DMS114 treated with DMSO at 0.1 percent for 48 hours (cell line): ENCODE data around the gene PYDC2.

Source experiments
- DNase-seq: peaks from one replicate; lab custom pipeline; 2025; ENCODE audit not compliant: unreplicated experiment; lab: John Stamatoyannopoulos, UW

The PYDC2 gene

GRCh38 chr3:191461113-191461595 lies at the start of gene PYDC2:
Gene PYDC2 (plus strand): TSS chr3:191461163. CDS start chr3:191461163, 0 bp downstream.
- no peak for DNase-seq

GRCh38 chr3:191412759-191413158 lies 48.2 kb upstream of the PYDC2 start:
- DNase-seq: no peak

- no peak for DNase-seq
Measured at GRCh38 chr3:191414286-191414685, 46.7 kb upstream of the PYDC2 start.

- no peak for DNase-seq
Measured at GRCh38 chr3:191414732-191415131, 46.2 kb upstream of the PYDC2 start.

GRCh38 chr3:191415566-191415965 lies 45.4 kb upstream of the PYDC2 start:
- no peak for DNase-seq

- DNase-seq: no peak
Measured at GRCh38 chr3:191417457-191417729, 43.6 kb upstream of the PYDC2 start.

GRCh38 chr3:191420771-191421170 lies 40.2 kb upstream of the PYDC2 start:
- DNase-seq: no peak

GRCh38 chr3:191424881-191425280 lies 36.1 kb upstream of the PYDC2 start:
- DNase-seq: no peak

GRCh38 chr3:191425322-191425734 lies 35.6 kb upstream of the PYDC2 start:
- DNase-seq: no peak

- DNase-seq: no peak
Measured at GRCh38 chr3:191426311-191426710, 34.7 kb upstream of the PYDC2 start.

GRCh38 chr3:191428177-191428576 lies 32.8 kb upstream of the PYDC2 start:
- DNase-seq: no peak

GRCh38 chr3:191430103-191430502 lies 30.9 kb upstream of the PYDC2 start:
- no peak for DNase-seq

GRCh38 chr3:191431160-191431822 lies 29.7 kb upstream of the PYDC2 start:
- DNase-seq: no peak

GRCh38 chr3:191432162-191432561 lies 28.8 kb upstream of the PYDC2 start:
- DNase-seq: no peak

- DNase-seq: no peak
Measured at GRCh38 chr3:191434024-191434423, 26.9 kb upstream of the PYDC2 start.

GRCh38 chr3:191435981-191436380 lies 25.0 kb upstream of the PYDC2 start:
- DNase-seq: no peak

GRCh38 chr3:191438150-191438814 lies 22.7 kb upstream of the PYDC2 start:
- no peak for DNase-seq

- no peak for DNase-seq
Measured at GRCh38 chr3:191440532-191440931, 20.4 kb upstream of the PYDC2 start.

- DNase-seq: no peak
Measured at GRCh38 chr3:191441687-191442086, 19.3 kb upstream of the PYDC2 start.

- no peak for DNase-seq
Measured at GRCh38 chr3:191444569-191444968, 16.4 kb upstream of the PYDC2 start.

GRCh38 chr3:191449256-191449655 lies 11.7 kb upstream of the PYDC2 start:
- DNase-seq: no peak

GRCh38 chr3:191455257-191455952 lies 5.6 kb upstream of the PYDC2 start:
- no peak for DNase-seq
